Camera-type eye (tissue), 1 donor: ENCODE data around the gene PRR20A. TPM values are rescaled to one million over a fixed set of nuclear protein-coding genes. Genes with fewer than 3 reads are reported as not detected.

Experiments
- total RNA-seq: library from RNA; depleted of rRNA; stranded (reverse); fragments of >200 nt; gene quantifications from one replicate; pipeline ENCODE4 v1.2.3, GENCODE V29; 2014

Gene PRR20A
- not detected for total RNA-seq

GRCh38 chr13:57140235-57140968 lies at the start of gene PRR20A:
PRR20A (plus strand) TSS chr13:57140918; CDS start chr13:57141305, 387 bp downstream.

GRCh38 chr13:57147188-57147587 lies 6.5 kb downstream of the PRR20A start, which contains the start of gene PRR20B:
PRR20B (plus strand) TSS chr13:57147488; CDS start chr13:57147875, 387 bp downstream.

GRCh38 chr13:57153761-57154160 lies 13.0 kb downstream of the PRR20A start, which contains the start of gene PRR20C:
PRR20C (plus strand) TSS chr13:57154061; CDS start chr13:57154448, 387 bp downstream.

GRCh38 chr13:57160332-57160731 lies 19.6 kb downstream of the PRR20A start, which contains the start of gene PRR20D:
PRR20D (plus strand) TSS chr13:57160632; CDS start chr13:57161019, 387 bp downstream.

GRCh38 chr13:57166897-57167296 lies 26.2 kb downstream of the PRR20A start, which contains the start of gene PRR20E:
PRR20E (plus strand) TSS chr13:57167197; CDS start chr13:57167584, 387 bp downstream.

Other genes with a start within 250 kb of the PRR20A start
- gene PRR20B, start 6.6 kb downstream of the PRR20A start, total RNA-seq, result not detected
- not detected for gene PRR20C, start 13.1 kb downstream of the PRR20A start, total RNA-seq
- gene PRR20D, start 19.7 kb downstream of the PRR20A start, total RNA-seq, result not detected
- gene PRR20E, start 26.3 kb downstream of the PRR20A start, total RNA-seq, result not detected